Liver (tissue), 3 donors: ENCODE measurements around the gene SGIP1.

ENCODE experiments used
- EGR1 ChIP-seq, 2 donors: IDR thresholded peaks; 2 replicates each; pipeline ENCODE4 v1.6.1; 2016 to 2018; ENCODE audit warnings: antibody characterized with exemption in 2 of 2, low read depth in 2 of 2
- FOXA1 ChIP-seq: IDR thresholded peaks from 2 replicates; pipeline ENCODE4 v1.6.1; 2016; ENCODE audit warnings: antibody characterized with exemption
- JUND ChIP-seq, 2 donors: IDR thresholded peaks; 2 replicates each; pipeline ENCODE4 v1.6.1; 2016; ENCODE audit warnings: antibody characterized with exemption in 2 of 2
- MAX ChIP-seq: IDR thresholded peaks from 2 replicates; pipeline ENCODE4 v1.6.1; 2016; ENCODE audit warnings: antibody characterized with exemption
- RAD21 ChIP-seq, 2 donors: IDR thresholded peaks; 2 replicates each; pipeline ENCODE4 v1.6.1; 2016; ENCODE audit warnings: antibody characterized with exemption in 2 of 2, mild to moderate bottlenecking in 2 of 2
- RXRA ChIP-seq, 2 donors: IDR thresholded peaks; 2 replicates each; pipeline ENCODE4 v1.6.1; 2017 to 2018; ENCODE audit warnings: antibody characterized with exemption in 2 of 2, mild to moderate bottlenecking in 1 of 2
- TAF1 ChIP-seq: conservative IDR thresholded peaks from 2 replicates; pipeline ENCODE4 v1.6.1; 2016; ENCODE audit warnings: antibody characterized with exemption, mild to moderate bottlenecking
- YY1 ChIP-seq: IDR thresholded peaks from 2 replicates; pipeline ENCODE4 v1.6.1; 2016; ENCODE audit warnings: antibody characterized with exemption, mild to moderate bottlenecking
- TF ChIP-seq, protein P1 (sequence below): fragments of 150-350 bp; IDR thresholded peaks from 2 replicates; pipeline ENCODE4 v1.5.1; 2017; ENCODE audit warnings: improper control_type of control experiment, low read depth, low read length; ENCODE audit not compliant: missing input control
- TF ChIP-seq, protein P2 (sequence below): IDR thresholded peaks from 2 replicates; pipeline ENCODE4 v1.6.1; 2016; ENCODE audit warnings: antibody characterized with exemption, mild to moderate bottlenecking
- TF ChIP-seq, protein P3 (sequence below): IDR thresholded peaks from 2 replicates; pipeline ENCODE4 v1.6.1; 2016; ENCODE audit warnings: antibody characterized with exemption
- donor health status: healthy.
- donor health status: healthy.

- TF ChIP-seq, protein P1, sequence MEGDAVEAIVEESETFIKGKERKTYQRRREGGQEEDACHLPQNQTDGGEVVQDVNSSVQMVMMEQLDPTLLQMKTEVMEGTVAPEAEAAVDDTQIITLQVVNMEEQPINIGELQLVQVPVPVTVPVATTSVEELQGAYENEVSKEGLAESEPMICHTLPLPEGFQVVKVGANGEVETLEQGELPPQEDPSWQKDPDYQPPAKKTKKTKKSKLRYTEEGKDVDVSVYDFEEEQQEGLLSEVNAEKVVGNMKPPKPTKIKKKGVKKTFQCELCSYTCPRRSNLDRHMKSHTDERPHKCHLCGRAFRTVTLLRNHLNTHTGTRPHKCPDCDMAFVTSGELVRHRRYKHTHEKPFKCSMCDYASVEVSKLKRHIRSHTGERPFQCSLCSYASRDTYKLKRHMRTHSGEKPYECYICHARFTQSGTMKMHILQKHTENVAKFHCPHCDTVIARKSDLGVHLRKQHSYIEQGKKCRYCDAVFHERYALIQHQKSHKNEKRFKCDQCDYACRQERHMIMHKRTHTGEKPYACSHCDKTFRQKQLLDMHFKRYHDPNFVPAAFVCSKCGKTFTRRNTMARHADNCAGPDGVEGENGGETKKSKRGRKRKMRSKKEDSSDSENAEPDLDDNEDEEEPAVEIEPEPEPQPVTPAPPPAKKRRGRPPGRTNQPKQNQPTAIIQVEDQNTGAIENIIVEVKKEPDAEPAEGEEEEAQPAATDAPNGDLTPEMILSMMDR: no peak
- TF ChIP-seq RAD21 (IDR thresholded peaks at IDR 0.05): no peak
- TF ChIP-seq, protein P2, sequence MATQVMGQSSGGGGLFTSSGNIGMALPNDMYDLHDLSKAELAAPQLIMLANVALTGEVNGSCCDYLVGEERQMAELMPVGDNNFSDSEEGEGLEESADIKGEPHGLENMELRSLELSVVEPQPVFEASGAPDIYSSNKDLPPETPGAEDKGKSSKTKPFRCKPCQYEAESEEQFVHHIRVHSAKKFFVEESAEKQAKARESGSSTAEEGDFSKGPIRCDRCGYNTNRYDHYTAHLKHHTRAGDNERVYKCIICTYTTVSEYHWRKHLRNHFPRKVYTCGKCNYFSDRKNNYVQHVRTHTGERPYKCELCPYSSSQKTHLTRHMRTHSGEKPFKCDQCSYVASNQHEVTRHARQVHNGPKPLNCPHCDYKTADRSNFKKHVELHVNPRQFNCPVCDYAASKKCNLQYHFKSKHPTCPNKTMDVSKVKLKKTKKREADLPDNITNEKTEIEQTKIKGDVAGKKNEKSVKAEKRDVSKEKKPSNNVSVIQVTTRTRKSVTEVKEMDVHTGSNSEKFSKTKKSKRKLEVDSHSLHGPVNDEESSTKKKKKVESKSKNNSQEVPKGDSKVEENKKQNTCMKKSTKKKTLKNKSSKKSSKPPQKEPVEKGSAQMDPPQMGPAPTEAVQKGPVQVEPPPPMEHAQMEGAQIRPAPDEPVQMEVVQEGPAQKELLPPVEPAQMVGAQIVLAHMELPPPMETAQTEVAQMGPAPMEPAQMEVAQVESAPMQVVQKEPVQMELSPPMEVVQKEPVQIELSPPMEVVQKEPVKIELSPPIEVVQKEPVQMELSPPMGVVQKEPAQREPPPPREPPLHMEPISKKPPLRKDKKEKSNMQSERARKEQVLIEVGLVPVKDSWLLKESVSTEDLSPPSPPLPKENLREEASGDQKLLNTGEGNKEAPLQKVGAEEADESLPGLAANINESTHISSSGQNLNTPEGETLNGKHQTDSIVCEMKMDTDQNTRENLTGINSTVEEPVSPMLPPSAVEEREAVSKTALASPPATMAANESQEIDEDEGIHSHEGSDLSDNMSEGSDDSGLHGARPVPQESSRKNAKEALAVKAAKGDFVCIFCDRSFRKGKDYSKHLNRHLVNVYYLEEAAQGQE: no peak
- no peak for TF ChIP-seq EGR1 (IDR thresholded peaks at IDR 0.05; ENCODE audit: low read depth in 2 of 2)
- no peak for TF ChIP-seq JUND (IDR thresholded peaks at IDR 0.05)
- TF ChIP-seq TAF1: no peak
- TF ChIP-seq YY1: no peak
- no peak for TF ChIP-seq FOXA1
- TF ChIP-seq RXRA (IDR thresholded peaks at IDR 0.05): no peak
- no peak for TF ChIP-seq MAX
- TF ChIP-seq, protein P3, sequence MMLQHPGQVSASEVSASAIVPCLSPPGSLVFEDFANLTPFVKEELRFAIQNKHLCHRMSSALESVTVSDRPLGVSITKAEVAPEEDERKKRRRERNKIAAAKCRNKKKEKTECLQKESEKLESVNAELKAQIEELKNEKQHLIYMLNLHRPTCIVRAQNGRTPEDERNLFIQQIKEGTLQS: no peak
Observed at GRCh38 chr1:66497910-66498309, 36.0 kb upstream of the SGIP1 start.
